Glutamatergic neuron (in vitro differentiated cells): ENCODE results near the gene SMARCAD1. TPM values are rescaled to one million over a fixed set of nuclear protein-coding genes. Genes with fewer than 3 reads are reported as not detected.
"Not testable (repeated sequence)": the region's sequence is repeated elsewhere in the genome, so short reads cannot be mapped to it uniquely, and the experiment has no call there.

Experiments used
- DNase-seq: peaks from one replicate; pipeline ENCODE4 v3.0.0; 2022
- H3K27ac Mint-ChIP-seq: one replicate; pipeline ENCODE4 v1.8.0; 2020; ENCODE audit warnings: mild to moderate bottlenecking, mixed read lengths, inconsistent platforms; ENCODE audit not compliant: unreplicated experiment
- H3K27me3 Mint-ChIP-seq: one replicate; pipeline ENCODE4 v1.8.0; 2020; ENCODE audit warnings: mild to moderate bottlenecking, moderate library complexity, mixed read lengths, inconsistent platforms; ENCODE audit not compliant: unreplicated experiment
- H3K36me3 Mint-ChIP-seq: one replicate; pipeline ENCODE4 v1.8.0; 2020; ENCODE audit warnings: mild to moderate bottlenecking, mixed read lengths, inconsistent platforms; ENCODE audit not compliant: unreplicated experiment
- H3K4me1 Mint-ChIP-seq: one replicate; pipeline ENCODE4 v1.8.0; 2020; ENCODE audit warnings: mild to moderate bottlenecking, low read depth, mixed read lengths, inconsistent platforms; ENCODE audit not compliant: unreplicated experiment
- H3K4me3 Mint-ChIP-seq: one replicate; pipeline ENCODE4 v1.8.0; 2020; ENCODE audit warnings: mild to moderate bottlenecking, mixed read lengths, inconsistent platforms; ENCODE audit not compliant: unreplicated experiment
- H3K9me3 Mint-ChIP-seq: one replicate; pipeline ENCODE4 v1.8.0; 2020; ENCODE audit warnings: mild to moderate bottlenecking, moderate library complexity, mixed read lengths, inconsistent platforms; ENCODE audit not compliant: unreplicated experiment
- CTCF ChIP-seq: fragments of 200-600 bp; sonication (generic); IDR thresholded peaks from one replicate; pipeline ENCODE4 v1.5.0; 2021; ENCODE audit not compliant: partially characterized antibody, unreplicated experiment
- total RNA-seq: library from RNA; stranded (reverse); fragmentation: NEBNext Ultra II Directional; extraction: Animal tissue kit (Norgen Biotek cat#: 25700); gene quantifications from one replicate; pipeline ENCODE4 v1.2.1, GENCODE V29; 2021; ENCODE audit not compliant: unreplicated experiment

The SMARCAD1 gene
- total RNA-seq, 1 donor from 2014 or later: 74.8 TPM

DNA sequence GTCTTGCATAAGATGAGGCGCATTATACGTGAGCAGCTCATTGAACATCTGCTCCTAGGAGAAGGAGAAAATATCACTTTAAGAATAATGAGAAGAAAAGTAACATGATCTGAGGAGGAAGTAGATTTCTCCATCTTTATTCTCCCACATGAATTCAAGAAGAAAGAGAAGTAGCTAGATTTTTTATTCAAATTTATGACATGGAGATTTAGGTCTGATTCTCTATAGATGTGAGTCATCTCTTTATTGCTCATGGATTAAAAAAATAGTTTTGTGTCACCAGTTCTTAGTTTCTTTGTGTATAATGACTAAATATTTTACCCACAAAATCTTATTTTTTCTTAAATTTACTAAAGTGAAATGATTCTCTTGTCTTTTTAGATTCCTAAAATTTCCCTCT, 94.5 kb downstream of the SMARCAD1 start:
- Mint-ChIP-seq H3K4me1 (no peaks in the 10 kb centered on the region), H3K9me3 (peaks cover 3% of the 10 kb centered on the region), H3K4me3 (no peak overlapping the region), H3K27ac (no peak overlapping the region), H3K36me3 (no peaks in the 10 kb centered on the region), H3K27me3 (peaks cover 3% of the 10 kb centered on the region)
- DNase-seq: no peak
- no peak for TF ChIP-seq CTCF

- no peak overlapping the region for H3K27ac Mint-ChIP-seq
- no peaks in the 10 kb centered on the region for H3K36me3 Mint-ChIP-seq
- TF ChIP-seq CTCF: peak; percentile 64
- no peaks in the 10 kb centered on the region for H3K4me1 Mint-ChIP-seq
- H3K4me3 Mint-ChIP-seq: no peak overlapping the region
- H3K27me3 Mint-ChIP-seq: peaks cover 3% of the 10 kb centered on the region
- no peaks in the 10 kb centered on the region for H3K9me3 Mint-ChIP-seq
- no peak for DNase-seq
These were observed 96.8 kb downstream of the SMARCAD1 start for GRCh38 chr4:94304365-94304971.

- Mint-ChIP-seq H3K4me1 (no peaks in the 10 kb centered on the region), H3K4me3 (no peak overlapping the region), H3K36me3 (no peaks in the 10 kb centered on the region), H3K9me3 (no peaks in the 10 kb centered on the region), H3K27ac (no peak overlapping the region), H3K27me3 (peaks cover 5% of the 10 kb centered on the region)
- DNase-seq: no peak
- TF ChIP-seq CTCF: no peak
These were observed 98.0 kb downstream of the SMARCAD1 start for GRCh38 chr4:94305466-94306225.

GRCh38 chr4:94306713-94307112, 99.0 kb downstream of the SMARCAD1 start:
- Mint-ChIP-seq H3K4me3 (no peak overlapping the region), H3K9me3 (no peaks in the 10 kb centered on the region), H3K4me1 (no peaks in the 10 kb centered on the region), H3K27ac (no peak overlapping the region), H3K36me3 (no peaks in the 10 kb centered on the region), H3K27me3 (peaks cover 5% of the 10 kb centered on the region)
- no peak for DNase-seq
- no peak for TF ChIP-seq CTCF

DNA sequence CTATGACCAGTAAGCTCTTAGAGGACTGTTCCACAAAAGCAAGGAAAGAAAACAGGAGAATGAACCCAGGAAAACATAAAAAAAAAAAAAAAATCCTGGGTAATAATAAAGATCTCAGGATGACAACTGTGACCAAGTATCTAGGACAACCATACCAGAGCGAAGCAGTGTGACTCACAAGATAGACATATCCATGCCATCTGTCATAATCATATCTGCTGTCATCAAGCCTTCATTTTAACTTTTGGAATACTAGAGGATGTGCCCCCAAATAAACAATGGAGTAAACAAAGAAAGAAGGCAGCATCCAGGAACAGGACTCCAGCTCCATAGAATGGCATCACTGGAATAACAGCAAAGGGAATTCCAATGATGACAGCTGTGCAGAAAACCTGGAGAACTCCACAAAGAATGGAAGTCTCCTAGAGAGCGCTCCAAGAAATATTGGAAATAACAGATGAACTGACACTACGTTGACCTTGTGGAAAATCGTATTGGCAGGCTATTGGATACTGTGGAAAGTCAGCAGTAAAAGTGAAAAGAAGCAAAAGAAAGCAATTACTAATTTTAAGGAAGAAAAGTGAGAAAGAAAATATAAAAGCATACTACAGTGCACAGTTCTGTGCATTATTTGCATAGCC, 99.7 kb downstream of the SMARCAD1 start:
- TF ChIP-seq CTCF: no peak
- H3K4me1 Mint-ChIP-seq: no peaks in the 10 kb centered on the region
- no peak overlapping the region for H3K4me3 Mint-ChIP-seq
- no peak for DNase-seq
- no peak overlapping the region for H3K27ac Mint-ChIP-seq
- H3K36me3 Mint-ChIP-seq: no peaks in the 10 kb centered on the region
- peaks cover 5% of the 10 kb centered on the region for H3K27me3 Mint-ChIP-seq
- H3K9me3 Mint-ChIP-seq: no peaks in the 10 kb centered on the region

- not testable (repeated sequence) for H3K4me3 Mint-ChIP-seq, H3K27ac Mint-ChIP-seq, H3K4me1 Mint-ChIP-seq, H3K9me3 Mint-ChIP-seq, H3K27me3 Mint-ChIP-seq, DNase-seq
- H3K36me3 Mint-ChIP-seq: peaks cover 23% of the 10 kb centered on the region
These were observed 112.3 kb downstream of the SMARCAD1 start for GRCh38 chr4:94319927-94320326.
